Endodermal cell (in vitro differentiated cells): Measurements from ENCODE around the gene CEP55. TPM values are rescaled to one million over a fixed set of nuclear protein-coding genes. Genes with fewer than 3 reads are reported as not detected.
A peak's percentile ranks its signal among the peaks of the same experiment; 100 is the strongest.

Experiments
- DNase-seq: peaks from one replicate; pipeline ENCODE4 v3.0.0-alpha.2; 2017
- H3K27ac ChIP-seq: 2 replicates; pipeline ENCODE4 v1.5.1; 2013; ENCODE audit warnings: mild to moderate bottlenecking, low read depth, low read length, moderate library complexity
- H3K27me3 ChIP-seq: 2 replicates; pipeline ENCODE4 v1.6.1; 2013; ENCODE audit warnings: mild to moderate bottlenecking, low read length, moderate library complexity; ENCODE audit not compliant: insufficient read depth, control insufficient read depth, poor library complexity, severe bottlenecking
- H3K36me3 ChIP-seq: 2 replicates; pipeline ENCODE4 v1.7.0; 2013; ENCODE audit warnings: mild to moderate bottlenecking, low read length, moderate library complexity; ENCODE audit not compliant: control insufficient read depth, insufficient read depth
- H3K4me1 ChIP-seq: one replicate; pipeline ENCODE4 v1.7.0; 2013; ENCODE audit warnings: low read length; ENCODE audit not compliant: control insufficient read depth, insufficient read depth
- H3K4me3 ChIP-seq: 2 replicates; pipeline ENCODE4 v1.5.1; 2013; ENCODE audit warnings: mild to moderate bottlenecking, low read length, moderate library complexity
- H3K9ac ChIP-seq: 2 replicates; pipeline ENCODE4 v1.6.1; 2013; ENCODE audit warnings: mild to moderate bottlenecking, low read length, moderate library complexity; ENCODE audit not compliant: poor library complexity, severe bottlenecking; ENCODE audit errors: extremely low read depth
- H3K9me3 ChIP-seq: 2 replicates; pipeline ENCODE4 v1.6.1; 2013; ENCODE audit warnings: mild to moderate bottlenecking, low read length, moderate library complexity; ENCODE audit not compliant: control insufficient read depth
- H3K27ac Mint-ChIP-seq: 2 replicates; pipeline ENCODE4 v1.8.0; 2020; ENCODE audit warnings: mixed read lengths
- H3K27me3 Mint-ChIP-seq: 2 replicates; pipeline ENCODE4 v1.8.0; 2021; ENCODE audit warnings: mild to moderate bottlenecking, mixed read lengths; ENCODE audit not compliant: insufficient read depth
- H3K36me3 Mint-ChIP-seq: 2 replicates; pipeline ENCODE4 v1.8.0; 2020; ENCODE audit warnings: low read depth, mixed read lengths
- H3K4me1 Mint-ChIP-seq: 2 replicates; pipeline ENCODE4 v1.8.0; 2020; ENCODE audit warnings: mixed read lengths
- H3K4me3 Mint-ChIP-seq: 2 replicates; pipeline ENCODE4 v1.8.0; 2020; ENCODE audit warnings: mild to moderate bottlenecking, moderate library complexity, mixed read lengths
- H3K9me3 Mint-ChIP-seq: 2 replicates; pipeline ENCODE4 v1.8.0; 2020; ENCODE audit warnings: mild to moderate bottlenecking, mixed read lengths
- WGBS, 2 experiments: methylation state at CpG; one replicate each; pipeline versions ENCODE4 v1.1.5 to v1.1.7; 2013; ENCODE audit warnings: missing lambda C conversion rate in 2 of 2, mixed read lengths in 1 of 2; ENCODE audit not compliant: insufficient coverage in 1 of 2, insufficient read length in 1 of 2; 5-methylcytosine and 5-hydroxymethylcytosine counted together
- total RNA-seq, 2 donors: library from RNA; stranded (reverse); fragmentation: NEBNext Ultra II Directional in 1 of 2; extraction: Animal tissue kit (Norgen Biotek cat#: 25700) in 1 of 2; gene quantifications; 2 replicates in 1 of 2; 3 replicates in 1 of 2; pipeline ENCODE4 v1.2.1, GENCODE V29; 2021
- TF ChIP-seq, protein P1 (sequence below): fragments of 200-600 bp; sonication (generic); conservative IDR thresholded peaks from 2 replicates; pipeline ENCODE4 v1.5.0; 2021; ENCODE audit warnings: antibody characterized with exemption, mild to moderate bottlenecking

The CEP55 gene
- total RNA-seq, 2 donors from 2014 or later = 50.3 to 66.8 TPM

DNA sequence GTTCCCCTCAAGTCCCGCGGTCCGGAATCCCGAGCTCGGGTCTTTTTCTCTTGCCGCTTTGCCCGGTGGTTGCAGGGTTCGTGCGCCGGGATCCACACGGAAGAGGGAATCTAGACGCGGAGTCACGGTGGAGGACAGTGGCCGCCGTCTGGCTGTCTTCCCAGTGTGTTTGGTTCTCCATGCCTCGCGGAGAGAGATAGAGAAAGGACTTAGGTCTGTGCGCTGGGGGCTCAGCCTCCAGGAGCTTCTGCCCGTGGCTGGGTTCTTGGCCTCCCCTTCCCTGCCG is 71.6 kb downstream of the CEP55 start:
- TF ChIP-seq, protein P1, sequence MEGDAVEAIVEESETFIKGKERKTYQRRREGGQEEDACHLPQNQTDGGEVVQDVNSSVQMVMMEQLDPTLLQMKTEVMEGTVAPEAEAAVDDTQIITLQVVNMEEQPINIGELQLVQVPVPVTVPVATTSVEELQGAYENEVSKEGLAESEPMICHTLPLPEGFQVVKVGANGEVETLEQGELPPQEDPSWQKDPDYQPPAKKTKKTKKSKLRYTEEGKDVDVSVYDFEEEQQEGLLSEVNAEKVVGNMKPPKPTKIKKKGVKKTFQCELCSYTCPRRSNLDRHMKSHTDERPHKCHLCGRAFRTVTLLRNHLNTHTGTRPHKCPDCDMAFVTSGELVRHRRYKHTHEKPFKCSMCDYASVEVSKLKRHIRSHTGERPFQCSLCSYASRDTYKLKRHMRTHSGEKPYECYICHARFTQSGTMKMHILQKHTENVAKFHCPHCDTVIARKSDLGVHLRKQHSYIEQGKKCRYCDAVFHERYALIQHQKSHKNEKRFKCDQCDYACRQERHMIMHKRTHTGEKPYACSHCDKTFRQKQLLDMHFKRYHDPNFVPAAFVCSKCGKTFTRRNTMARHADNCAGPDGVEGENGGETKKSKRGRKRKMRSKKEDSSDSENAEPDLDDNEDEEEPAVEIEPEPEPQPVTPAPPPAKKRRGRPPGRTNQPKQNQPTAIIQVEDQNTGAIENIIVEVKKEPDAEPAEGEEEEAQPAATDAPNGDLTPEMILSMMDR = no peak
- Histone ChIP-seq H3K9ac (no peak overlapping the region), H3K9me3 (no peaks in the 10 kb centered on the region), H3K36me3 (no peaks in the 10 kb centered on the region), H3K4me1 (no peaks in the 10 kb centered on the region), H3K4me3 (no peak overlapping the region), H3K27me3 (peaks cover 72% of the 10 kb centered on the region), H3K27ac (no peak overlapping the region)
- Mint-ChIP-seq H3K27me3 (peaks cover 90% of the 10 kb centered on the region), H3K4me1 (peaks cover 21% of the 10 kb centered on the region), H3K36me3 (no peaks in the 10 kb centered on the region), H3K27ac (no peak overlapping the region), H3K9me3 (no peaks in the 10 kb centered on the region), H3K4me3 (peak overlapping the region; percentile 58)
- peak; percentile 56 for DNase-seq
- WGBS, 2 experiments = 20% methylated on average over 8 to 21 of the region's 21 CpGs

DNA sequence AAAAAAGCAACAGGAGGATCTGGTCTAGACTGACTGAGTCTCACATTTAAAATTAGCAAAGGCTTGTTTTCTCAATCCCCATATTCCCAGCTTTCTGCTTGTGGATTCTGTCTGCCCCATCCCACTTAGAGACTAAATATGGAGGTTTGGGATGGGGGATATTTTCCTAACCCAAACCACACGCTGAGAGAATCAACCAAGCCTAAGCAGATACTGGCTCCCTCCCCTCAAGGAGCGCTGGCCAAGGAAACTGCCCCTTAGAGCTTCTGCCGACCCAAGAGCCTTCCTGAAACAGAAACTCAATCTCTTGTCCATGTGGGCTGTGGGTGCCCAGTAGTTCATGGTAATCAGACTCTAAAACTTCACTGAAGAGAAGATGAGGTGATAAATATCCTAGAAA is 74.0 kb downstream of the CEP55 start:
- Histone ChIP-seq H3K36me3 (no peaks in the 10 kb centered on the region), H3K27ac (no peak overlapping the region), H3K4me3 (no peak overlapping the region), H3K9me3 (no peaks in the 10 kb centered on the region), H3K9ac (no peak overlapping the region), H3K4me1 (no peaks in the 10 kb centered on the region), H3K27me3 (peaks cover 52% of the 10 kb centered on the region)
- Mint-ChIP-seq H3K4me3 (no peak overlapping the region), H3K4me1 (peaks cover 21% of the 10 kb centered on the region), H3K27me3 (peaks cover 72% of the 10 kb centered on the region), H3K36me3 (no peaks in the 10 kb centered on the region), H3K9me3 (no peaks in the 10 kb centered on the region), H3K27ac (no peak overlapping the region)
- TF ChIP-seq, protein P1 = no peak
- no peak for DNase-seq
- 38% methylated on average over 3 of the region's 3 CpGs; no CpG with 5 or more reads in 1 of the 2 experiments for WGBS, 2 experiments

DNA sequence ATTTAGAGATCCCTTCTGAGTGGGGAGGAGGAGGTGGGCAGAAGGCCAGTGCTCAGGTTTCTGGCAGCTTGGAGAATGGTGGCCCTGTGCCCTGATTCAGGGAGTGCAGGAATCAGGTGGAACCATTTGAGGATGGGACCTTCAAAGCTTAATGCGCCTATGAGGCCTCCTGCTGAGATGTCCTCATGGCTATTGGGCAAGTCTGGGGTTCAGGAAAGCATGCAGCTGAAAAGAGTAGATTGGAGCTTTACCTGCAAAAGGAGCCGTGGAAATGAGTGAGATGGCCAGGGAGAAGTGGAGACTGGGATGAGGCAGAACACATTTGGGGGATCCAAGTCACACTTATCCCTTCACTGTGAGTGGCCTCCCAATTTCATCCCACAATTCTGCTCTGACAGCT is 76.2 kb downstream of the CEP55 start:
- no peak overlapping the region for H3K4me3 ChIP-seq
- H3K27ac ChIP-seq = no peak overlapping the region
- H3K9ac ChIP-seq = no peak overlapping the region
- peaks cover 30% of the 10 kb centered on the region for H3K27me3 ChIP-seq
- no peak for DNase-seq
- TF ChIP-seq, protein P1 = no peak
- H3K27me3 Mint-ChIP-seq = peaks cover 50% of the 10 kb centered on the region
- no peaks in the 10 kb centered on the region for H3K36me3 Mint-ChIP-seq
- H3K27ac Mint-ChIP-seq = no peak overlapping the region
- no peaks in the 10 kb centered on the region for H3K9me3 Mint-ChIP-seq
- H3K4me3 Mint-ChIP-seq = no peak overlapping the region
- no peaks in the 10 kb centered on the region for H3K9me3 ChIP-seq
- WGBS, 2 experiments = 83 to 88% methylated on average over 1 to 2 of the region's 2 CpGs
- no peaks in the 10 kb centered on the region for H3K36me3 ChIP-seq
- peaks cover 21% of the 10 kb centered on the region for H3K4me1 Mint-ChIP-seq
- no peaks in the 10 kb centered on the region for H3K4me1 ChIP-seq
